Gastrocnemius medialis (tissue), 4 donors: ENCODE results near the gene SBSN.
"Not testable (repeated sequence)": the region's sequence is repeated elsewhere in the genome, so short reads cannot be mapped to it uniquely, and the experiment has no call there.

Experiments used
- POLR2A ChIP-seq, 2 donors: fragments of 450-650 bp; IDR thresholded peaks; one replicate each; pipeline ENCODE4 v1.6.1; 2017; ENCODE audit warnings: antibody characterized with exemption in 2 of 2, mild to moderate bottlenecking in 2 of 2, moderate library complexity in 2 of 2
- TF ChIP-seq, protein P1 (sequence below), 5 experiments: fragments of 450-650 bp in 3 of 5; fragments of 200-600 bp in 2 of 5; sonication (generic) in 2 of 5; IDR thresholded peaks in 4 of 5; conservative IDR thresholded peaks in 1 of 5; 1 replicate in 4 of 5; 2 replicates in 1 of 5; pipeline ENCODE4 v1.5.1; 2016 to 2019; ENCODE audit warnings: antibody characterized with exemption in 5 of 5, mild to moderate bottlenecking in 3 of 5, moderate library complexity in 3 of 5

GRCh38 chr19:35474594-35474993, 53.5 kb downstream of the SBSN start:
- TF ChIP-seq, protein P1, sequence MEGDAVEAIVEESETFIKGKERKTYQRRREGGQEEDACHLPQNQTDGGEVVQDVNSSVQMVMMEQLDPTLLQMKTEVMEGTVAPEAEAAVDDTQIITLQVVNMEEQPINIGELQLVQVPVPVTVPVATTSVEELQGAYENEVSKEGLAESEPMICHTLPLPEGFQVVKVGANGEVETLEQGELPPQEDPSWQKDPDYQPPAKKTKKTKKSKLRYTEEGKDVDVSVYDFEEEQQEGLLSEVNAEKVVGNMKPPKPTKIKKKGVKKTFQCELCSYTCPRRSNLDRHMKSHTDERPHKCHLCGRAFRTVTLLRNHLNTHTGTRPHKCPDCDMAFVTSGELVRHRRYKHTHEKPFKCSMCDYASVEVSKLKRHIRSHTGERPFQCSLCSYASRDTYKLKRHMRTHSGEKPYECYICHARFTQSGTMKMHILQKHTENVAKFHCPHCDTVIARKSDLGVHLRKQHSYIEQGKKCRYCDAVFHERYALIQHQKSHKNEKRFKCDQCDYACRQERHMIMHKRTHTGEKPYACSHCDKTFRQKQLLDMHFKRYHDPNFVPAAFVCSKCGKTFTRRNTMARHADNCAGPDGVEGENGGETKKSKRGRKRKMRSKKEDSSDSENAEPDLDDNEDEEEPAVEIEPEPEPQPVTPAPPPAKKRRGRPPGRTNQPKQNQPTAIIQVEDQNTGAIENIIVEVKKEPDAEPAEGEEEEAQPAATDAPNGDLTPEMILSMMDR (IDR thresholded peaks at IDR 0.05 in 4 of 5, conservative IDR thresholded peaks at IDR 0.05 in 1 of 5): not testable (repeated sequence)
- TF ChIP-seq POLR2A (IDR thresholded peaks at IDR 0.05): not testable (repeated sequence)
